Heart left ventricle (tissue), 13 donors: Measurements from ENCODE around the gene SLC2A4.

Source experiments
- POLR2A ChIP-seq, 2 donors: fragments of 450-650 bp; IDR thresholded peaks; one replicate each; pipeline ENCODE4 v1.6.1; 2017; ENCODE audit warnings: antibody characterized with exemption in 2 of 2, mild to moderate bottlenecking in 2 of 2, moderate library complexity in 2 of 2
- TF ChIP-seq, protein P1 (sequence below), 12 donors: fragments of 200-600 bp; sonication (generic) in 4 of 12; IDR thresholded peaks; one replicate each; pipeline versions ENCODE4 v1.5.0 to v1.8.0; 2018 to 2022; ENCODE audit warnings: antibody characterized with exemption in 12 of 12, mild to moderate bottlenecking in 5 of 12
- donor health status: ischemic (EF 13 %, LVEDD 7.1; RV severe dilation, severe dysfunction).
- donor health status: DM: no; HTN: yes; CAD: no.
- donor health status: DM: no; HTN: no; CAD: no.
- donor health status: ischemic (EF 25% LVEDD 6.9; RV normal size, moderate dysfunction).
- donor health status: ischemic (EF 25% LVEDD 5.7; RV mildly dilated, moderate dysfunction).
- donor health status: ischemic (EF 35%, LVEDD 5.7; RV mildly dilated, moderate dysfunction).
- donor health status: nonischemic (EF 11% LVEDD 7.7; RV severe dilation, severe dysfunction).
- donor health status: DM: yes; HTN: yes; CAD: no.
- donor health status: PGD.
- donor health status: ischemic (EF 29% LVEDD 5.4; RV normal size, mild dysfunction).
- donor health status: nonischemic (EF 23%, LVEDD 6.1; RV moderate dilation, normal function).

DNA sequence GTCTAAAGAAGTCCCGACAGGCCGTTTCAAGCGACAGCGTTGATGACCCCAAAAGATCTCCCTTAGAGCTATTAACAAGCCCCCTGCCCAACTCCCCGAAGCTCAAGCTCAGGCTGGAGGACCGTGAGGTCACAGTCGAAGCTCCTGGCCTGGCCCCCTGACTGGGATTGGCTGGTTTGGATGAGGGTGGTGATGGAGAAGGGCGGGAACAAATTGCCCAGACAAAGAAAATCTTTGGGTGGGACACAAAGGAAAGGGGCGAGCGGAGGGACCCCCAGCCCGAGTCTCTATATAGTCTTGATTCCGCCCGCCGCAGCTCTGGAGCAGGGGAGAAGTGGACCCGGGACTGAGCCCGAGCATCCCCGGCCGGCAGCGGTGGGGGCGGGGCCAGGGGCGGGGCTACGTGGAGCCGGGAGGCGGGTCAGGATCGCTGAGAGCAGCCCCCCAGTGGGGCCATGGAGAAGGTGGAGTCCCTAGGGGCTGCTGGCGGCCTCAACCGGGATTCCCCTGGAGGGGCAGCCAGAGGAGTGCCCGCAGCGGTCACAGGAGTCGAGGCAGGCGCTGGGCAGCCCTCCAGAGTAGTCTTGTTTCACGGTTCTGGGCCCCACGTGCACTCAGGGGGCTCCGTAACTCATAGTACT, 48.6 kb downstream of the SLC2A4 start:
- TF ChIP-seq, protein P1, sequence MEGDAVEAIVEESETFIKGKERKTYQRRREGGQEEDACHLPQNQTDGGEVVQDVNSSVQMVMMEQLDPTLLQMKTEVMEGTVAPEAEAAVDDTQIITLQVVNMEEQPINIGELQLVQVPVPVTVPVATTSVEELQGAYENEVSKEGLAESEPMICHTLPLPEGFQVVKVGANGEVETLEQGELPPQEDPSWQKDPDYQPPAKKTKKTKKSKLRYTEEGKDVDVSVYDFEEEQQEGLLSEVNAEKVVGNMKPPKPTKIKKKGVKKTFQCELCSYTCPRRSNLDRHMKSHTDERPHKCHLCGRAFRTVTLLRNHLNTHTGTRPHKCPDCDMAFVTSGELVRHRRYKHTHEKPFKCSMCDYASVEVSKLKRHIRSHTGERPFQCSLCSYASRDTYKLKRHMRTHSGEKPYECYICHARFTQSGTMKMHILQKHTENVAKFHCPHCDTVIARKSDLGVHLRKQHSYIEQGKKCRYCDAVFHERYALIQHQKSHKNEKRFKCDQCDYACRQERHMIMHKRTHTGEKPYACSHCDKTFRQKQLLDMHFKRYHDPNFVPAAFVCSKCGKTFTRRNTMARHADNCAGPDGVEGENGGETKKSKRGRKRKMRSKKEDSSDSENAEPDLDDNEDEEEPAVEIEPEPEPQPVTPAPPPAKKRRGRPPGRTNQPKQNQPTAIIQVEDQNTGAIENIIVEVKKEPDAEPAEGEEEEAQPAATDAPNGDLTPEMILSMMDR (IDR thresholded peaks at IDR 0.05): no peak
- no peak for TF ChIP-seq POLR2A (IDR thresholded peaks at IDR 0.05)
